SK-N-SH treated with all-trans-retinoic acid at 6 μM for 48 hours (cell line): ENCODE results near the gene KLHDC7A.

ENCODE experiments used
- ATAC-seq: fragments of 200-7000 bp; cut with Tn5 transposase; 3 replicates; pipeline ENCODE4 v1.9.1; 2020; ENCODE audit warnings: mild to moderate bottlenecking, moderate library complexity
- ARNTL ChIP-seq: fragments of 450-650 bp; formaldehyde crosslinking; IDR thresholded peaks from 2 replicates; pipeline ENCODE4 v1.5.0; 2020; ENCODE audit warnings: low read depth, mild to moderate bottlenecking, moderate library complexity, borderline replicate concordance
- BACH2 ChIP-seq: fragments of 250-450 bp; sonication (Bioruptor Pico); IDR thresholded peaks from 2 replicates; pipeline ENCODE4 v1.9.0; 2021; ENCODE audit warnings: mild to moderate bottlenecking, borderline replicate concordance
- CSRNP3 ChIP-seq: fragments of 250-450 bp; sonication (Bioruptor Pico); IDR thresholded peaks from 2 replicates; pipeline ENCODE4 v1.5.1; 2021; ENCODE audit warnings: mild to moderate bottlenecking, moderate library complexity
- ESRRG ChIP-seq: fragments of 250-450 bp; sonication (Bioruptor Pico); IDR thresholded peaks from 2 replicates; pipeline ENCODE4 v1.6.1; 2021; ENCODE audit warnings: mild to moderate bottlenecking
- GLIS3 ChIP-seq: fragments of 250-450 bp; sonication (Bioruptor Pico); IDR thresholded peaks from 2 replicates; pipeline ENCODE4 v1.5.0; 2020; ENCODE audit warnings: mild to moderate bottlenecking, moderate library complexity
- ISL1 ChIP-seq: fragments of 250-450 bp; sonication (Bioruptor Pico); IDR thresholded peaks from 2 replicates; pipeline ENCODE4 v2.1.2; 2022; ENCODE audit warnings: mild to moderate bottlenecking, moderate library complexity
- OSR1 ChIP-seq: fragments of 250-450 bp; sonication (Bioruptor Pico); IDR thresholded peaks from 2 replicates; pipeline ENCODE4 v1.8.0; 2022; ENCODE audit warnings: moderate library complexity, mild to moderate bottlenecking, inconsistent platforms
- PATZ1 ChIP-seq: fragments of 250-450 bp; sonication (Bioruptor Pico); IDR thresholded peaks from 2 replicates; pipeline ENCODE4 v1.8.0; 2020; ENCODE audit warnings: mild to moderate bottlenecking, moderate library complexity, borderline replicate concordance
- POU6F1 ChIP-seq: fragments of 250-450 bp; sonication (Bioruptor Pico); IDR thresholded peaks from 2 replicates; pipeline ENCODE4 v1.8.0; 2021; ENCODE audit warnings: low read depth, mild to moderate bottlenecking, moderate library complexity, borderline replicate concordance
- PPARA ChIP-seq: fragments of 250-450 bp; sonication (Bioruptor Pico); IDR thresholded peaks from 2 replicates; pipeline ENCODE4 v1.5.0; 2020; ENCODE audit warnings: mild to moderate bottlenecking, borderline replicate concordance
- RARB ChIP-seq: fragments of 250-450 bp; sonication (Bioruptor Pico); IDR thresholded peaks from 2 replicates; pipeline ENCODE4 v1.8.0; 2021; ENCODE audit warnings: mild to moderate bottlenecking, moderate library complexity
- SNAI2 ChIP-seq: fragments of 250-450 bp; sonication (Bioruptor Pico); IDR thresholded peaks from 2 replicates; pipeline ENCODE4 v1.5.0; 2020; ENCODE audit warnings: mild to moderate bottlenecking, moderate library complexity
- TCF4 ChIP-seq: fragments of 250-450 bp; sonication (Bioruptor Pico); IDR thresholded peaks from 2 replicates; pipeline ENCODE4 v1.8.0; 2021; ENCODE audit warnings: mild to moderate bottlenecking, moderate library complexity, borderline replicate concordance
- TOX ChIP-seq: fragments of 250-450 bp; sonication (Bioruptor Pico); IDR thresholded peaks from 2 replicates; pipeline ENCODE4 v1.8.0; 2021; ENCODE audit warnings: mild to moderate bottlenecking, moderate library complexity, borderline replicate concordance
- ZC3H10 ChIP-seq: fragments of 250-450 bp; sonication (Bioruptor Pico); IDR thresholded peaks from 2 replicates; pipeline ENCODE4 v1.5.1; 2021; ENCODE audit warnings: mild to moderate bottlenecking, moderate library complexity
- ZFP3 ChIP-seq: fragments of 250-450 bp; sonication (Bioruptor Pico); IDR thresholded peaks from 2 replicates; pipeline ENCODE4 v1.5.0; 2020; ENCODE audit warnings: mild to moderate bottlenecking, moderate library complexity
- ZFP30 ChIP-seq: fragments of 450-650 bp; formaldehyde crosslinking; IDR thresholded peaks from 2 replicates; pipeline ENCODE4 v1.5.0; 2022; ENCODE audit warnings: mild to moderate bottlenecking, moderate library complexity
- ZNF565 ChIP-seq: fragments of 450-650 bp; formaldehyde crosslinking; conservative IDR thresholded peaks from 2 replicates; pipeline ENCODE4 v1.5.0; 2020; ENCODE audit warnings: low read depth, mild to moderate bottlenecking, moderate library complexity
- ZNF70 ChIP-seq: fragments of 450-650 bp; formaldehyde crosslinking; IDR thresholded peaks from 2 replicates; pipeline ENCODE4 v1.5.0; 2020; ENCODE audit warnings: mild to moderate bottlenecking, moderate library complexity
- ZNF8 ChIP-seq: fragments of 450-650 bp; formaldehyde crosslinking; IDR thresholded peaks from 2 replicates; pipeline ENCODE4 v1.5.0; 2020; ENCODE audit warnings: mild to moderate bottlenecking, moderate library complexity
- TF ChIP-seq, protein P1 (sequence below): fragments of 250-450 bp; sonication (Bioruptor Pico); IDR thresholded peaks from 2 replicates; pipeline ENCODE4 v1.5.0; 2020; ENCODE audit warnings: mild to moderate bottlenecking, moderate library complexity
- TF ChIP-seq, protein P2 (sequence below): fragments of 250-450 bp; sonication (Bioruptor Pico); IDR thresholded peaks from 2 replicates; pipeline ENCODE4 v1.5.1; 2020; ENCODE audit warnings: low read depth, mild to moderate bottlenecking, moderate library complexity

The KLHDC7A gene

GRCh38 chr1:18484276-18484675 is 3.5 kb downstream of the KLHDC7A start:
- no peak for ATAC-seq
- no peak for TF ChIP-seq PPARA (CRISPR knock-in tag)
- TF ChIP-seq BACH2 = no peak
- TF ChIP-seq, protein P1, sequence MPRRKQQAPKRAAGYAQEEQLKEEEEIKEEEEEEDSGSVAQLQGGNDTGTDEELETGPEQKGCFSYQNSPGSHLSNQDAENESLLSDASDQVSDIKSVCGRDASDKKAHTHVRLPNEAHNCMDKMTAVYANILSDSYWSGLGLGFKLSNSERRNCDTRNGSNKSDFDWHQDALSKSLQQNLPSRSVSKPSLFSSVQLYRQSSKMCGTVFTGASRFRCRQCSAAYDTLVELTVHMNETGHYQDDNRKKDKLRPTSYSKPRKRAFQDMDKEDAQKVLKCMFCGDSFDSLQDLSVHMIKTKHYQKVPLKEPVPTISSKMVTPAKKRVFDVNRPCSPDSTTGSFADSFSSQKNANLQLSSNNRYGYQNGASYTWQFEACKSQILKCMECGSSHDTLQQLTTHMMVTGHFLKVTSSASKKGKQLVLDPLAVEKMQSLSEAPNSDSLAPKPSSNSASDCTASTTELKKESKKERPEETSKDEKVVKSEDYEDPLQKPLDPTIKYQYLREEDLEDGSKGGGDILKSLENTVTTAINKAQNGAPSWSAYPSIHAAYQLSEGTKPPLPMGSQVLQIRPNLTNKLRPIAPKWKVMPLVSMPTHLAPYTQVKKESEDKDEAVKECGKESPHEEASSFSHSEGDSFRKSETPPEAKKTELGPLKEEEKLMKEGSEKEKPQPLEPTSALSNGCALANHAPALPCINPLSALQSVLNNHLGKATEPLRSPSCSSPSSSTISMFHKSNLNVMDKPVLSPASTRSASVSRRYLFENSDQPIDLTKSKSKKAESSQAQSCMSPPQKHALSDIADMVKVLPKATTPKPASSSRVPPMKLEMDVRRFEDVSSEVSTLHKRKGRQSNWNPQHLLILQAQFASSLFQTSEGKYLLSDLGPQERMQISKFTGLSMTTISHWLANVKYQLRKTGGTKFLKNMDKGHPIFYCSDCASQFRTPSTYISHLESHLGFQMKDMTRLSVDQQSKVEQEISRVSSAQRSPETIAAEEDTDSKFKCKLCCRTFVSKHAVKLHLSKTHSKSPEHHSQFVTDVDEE (CRISPR knock-in tag) = no peak
- no peak for TF ChIP-seq ESRRG (CRISPR knock-in tag)
- TF ChIP-seq TOX = no peak
- TF ChIP-seq ZFP30 (CRISPR knock-in tag) = no peak
- TF ChIP-seq ZNF8 (CRISPR knock-in tag) = no peak
- TF ChIP-seq ZFP3 = no peak
- TF ChIP-seq RARB = no peak
- TF ChIP-seq, protein P2, sequence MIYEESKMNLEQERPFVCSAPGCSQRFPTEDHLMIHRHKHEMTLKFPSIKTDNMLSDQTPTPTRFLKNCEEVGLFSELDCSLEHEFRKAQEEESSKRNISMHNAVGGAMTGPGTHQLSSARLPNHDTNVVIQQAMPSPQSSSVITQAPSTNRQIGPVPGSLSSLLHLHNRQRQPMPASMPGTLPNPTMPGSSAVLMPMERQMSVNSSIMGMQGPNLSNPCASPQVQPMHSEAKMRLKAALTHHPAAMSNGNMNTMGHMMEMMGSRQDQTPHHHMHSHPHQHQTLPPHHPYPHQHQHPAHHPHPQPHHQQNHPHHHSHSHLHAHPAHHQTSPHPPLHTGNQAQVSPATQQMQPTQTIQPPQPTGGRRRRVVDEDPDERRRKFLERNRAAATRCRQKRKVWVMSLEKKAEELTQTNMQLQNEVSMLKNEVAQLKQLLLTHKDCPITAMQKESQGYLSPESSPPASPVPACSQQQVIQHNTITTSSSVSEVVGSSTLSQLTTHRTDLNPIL (CRISPR knock-in tag) = no peak
- no peak for TF ChIP-seq ZNF70 (CRISPR knock-in tag)
- no peak for TF ChIP-seq ISL1 (CRISPR knock-in tag)
- TF ChIP-seq ZC3H10 (CRISPR knock-in tag) = no peak
- no peak for TF ChIP-seq OSR1
- no peak for TF ChIP-seq ZNF565
- no peak for TF ChIP-seq PATZ1
- no peak for TF ChIP-seq ARNTL (CRISPR knock-in tag)
- no peak for TF ChIP-seq SNAI2 (CRISPR knock-in tag)

DNA sequence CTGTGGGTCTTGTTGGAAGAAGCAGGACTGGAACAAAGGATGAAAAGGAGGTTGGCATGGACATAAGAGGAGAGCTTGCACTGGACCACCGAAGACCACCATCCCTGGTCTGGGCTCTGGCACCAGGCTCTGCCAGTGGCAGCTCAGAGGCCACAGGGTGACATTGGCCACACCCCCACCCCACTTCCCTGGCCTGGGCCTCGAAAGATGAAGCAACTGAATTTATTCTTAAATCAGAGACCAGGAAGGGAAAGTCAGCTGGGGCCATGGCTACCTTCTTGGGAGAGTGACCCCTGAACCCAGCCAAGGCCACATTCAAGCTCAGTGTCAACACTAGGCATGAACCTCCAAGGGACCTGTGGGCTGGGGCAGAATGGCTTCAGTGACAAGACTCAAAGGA is 4.0 kb downstream of the KLHDC7A start:
- no peak for TF ChIP-seq GLIS3
- no peak for TF ChIP-seq PPARA (CRISPR knock-in tag)
- TF ChIP-seq ESRRG (CRISPR knock-in tag) = no peak
- TF ChIP-seq ZNF8 (CRISPR knock-in tag) = no peak
- TF ChIP-seq OSR1 = no peak
- TF ChIP-seq ZC3H10 (CRISPR knock-in tag) = no peak
- no peak for TF ChIP-seq TOX
- no peak for TF ChIP-seq RARB
- TF ChIP-seq ZFP3 = no peak
- no peak for TF ChIP-seq PATZ1
- no peak for TF ChIP-seq BACH2
- no peak for TF ChIP-seq ARNTL (CRISPR knock-in tag)
- TF ChIP-seq TCF4 = no peak
- no peak for TF ChIP-seq SNAI2 (CRISPR knock-in tag)
- no peak for TF ChIP-seq CSRNP3 (CRISPR knock-in tag)
- TF ChIP-seq, all 23 proteins: peak for 0
- ATAC-seq = no peak

- no peak for ATAC-seq
- no peak for TF ChIP-seq ISL1 (CRISPR knock-in tag)
- TF ChIP-seq PPARA (CRISPR knock-in tag) = no peak
- no peak for TF ChIP-seq ZNF8 (CRISPR knock-in tag)
- no peak for TF ChIP-seq ZC3H10 (CRISPR knock-in tag)
- no peak for TF ChIP-seq POU6F1
- no peak for TF ChIP-seq OSR1
- no peak for TF ChIP-seq ZNF70 (CRISPR knock-in tag)
- TF ChIP-seq ZFP3 = no peak
- no peak for TF ChIP-seq SNAI2 (CRISPR knock-in tag)
- TF ChIP-seq ESRRG (CRISPR knock-in tag) = no peak
- no peak for TF ChIP-seq GLIS3
- TF ChIP-seq ARNTL (CRISPR knock-in tag) = no peak
- TF ChIP-seq BACH2 = no peak
- TF ChIP-seq CSRNP3 (CRISPR knock-in tag) = no peak
- TF ChIP-seq TCF4 = no peak
Measured at GRCh38 chr1:18485227-18485626, 4.5 kb downstream of the KLHDC7A start.
